ENCODE measurements around the gene GBP6.

- no peak for TF ChIP-seq CTCF (conservative IDR thresholded peaks at IDR 0.05)
- TF ChIP-seq ZFX (IDR thresholded peaks at IDR 0.05): no peak
Measured at GRCh38 chr1:89383185-89383584, 19.3 kb downstream of the GBP6 start.
